Measurements from ENCODE around the gene MOBP. TPM values are rescaled to one million over a fixed set of nuclear protein-coding genes. Genes with fewer than 3 reads are reported as not detected.

The MOBP gene
- total RNA-seq, 4 donors from 2014 or later: not detected

GRCh38 chr3:39550354-39551051 is 83.0 kb downstream of the MOBP start:
- DNase-seq: no peak
- intact Hi-C loops (cut with DNase I): no loop called here
- Histone ChIP-seq H3K4me1 (no peaks in the 10 kb centered on the region), H3K9me3 (peaks cover 0 to 3% (median 0%) of the 10 kb centered on the region in 3 donors), H3K27me3 (peaks cover 0 to 3% (median 0%) of the 10 kb centered on the region in 4 donors), H3K27ac (no peak overlapping the region), H3K36me3 (no peaks in the 10 kb centered on the region), H3K4me3 (no peak overlapping the region)
- 78 to 84% methylated on average over 7 to 8 of the region's 8 CpGs for WGBS, 2 donors
- no peak for TF ChIP-seq CTCF (IDR thresholded peaks at IDR 0.05)
- TF ChIP-seq POLR2A (IDR thresholded peaks at IDR 0.05): no peak

Other genes starting within 250 kb of the MOBP start
- under 1 TPM in 3 of 4 donors, not detected in 1; 0.35 to 0.57 (median 0.44) TPM for gene CX3CR1, start 187.6 kb upstream of the MOBP start, total RNA-seq
- under 1 TPM in 1 of 4 donors, not detected in 3; 0.22 TPM for gene CCR8, start 138.0 kb upstream of the MOBP start, total RNA-seq
- 10 to 100 TPM in 2 of 4 donors, 1 to 10 TPM in 2; 6.2 to 21.7 (median 12.6) TPM for gene SLC25A38, start 84.3 kb upstream of the MOBP start, total RNA-seq
- 1,000 to 10,000 TPM in 3 of 4 donors, 100 to 1,000 TPM in 1; 868 to 1,955 (median 1,497) TPM for gene RPSA, start 61.0 kb upstream of the MOBP start, total RNA-seq